Ascending aorta (tissue), 2 donors: Measurements from ENCODE around the gene RFX7. TPM values are rescaled to one million over a fixed set of nuclear protein-coding genes. Genes with fewer than 3 reads are reported as not detected.

Experiments
- DNase-seq, 2 donors: peaks; one replicate each; pipeline ENCODE4 v3.0.0-alpha.2; 2019; ENCODE audit warnings: low spot score in 2 of 2
- H3K27ac ChIP-seq, 2 donors: fragments of 200-600 bp; sonication (generic); one replicate each; pipeline ENCODE4 v1.5.1; 2016 to 2017; ENCODE audit warnings: mild to moderate bottlenecking in 1 of 2
- H3K27me3 ChIP-seq: fragments of 200-600 bp; sonication (generic); one replicate; pipeline ENCODE4 v1.5.1; 2017
- H3K36me3 ChIP-seq, 2 donors: fragments of 200-600 bp; sonication (generic); one replicate each; pipeline ENCODE4 v1.5.1; 2016
- H3K4me1 ChIP-seq, 2 donors: fragments of 200-600 bp; sonication (generic); one replicate each; pipeline ENCODE4 v1.5.1; 2016 to 2017; ENCODE audit warnings: mild to moderate bottlenecking in 1 of 2
- H3K4me3 ChIP-seq, 2 donors: fragments of 200-600 bp; sonication (generic); one replicate each; pipeline ENCODE4 v1.5.1; 2016 to 2017; ENCODE audit warnings: mild to moderate bottlenecking in 1 of 2
- H3K9me3 ChIP-seq, 2 donors: fragments of 200-600 bp; sonication (generic); one replicate each; pipeline ENCODE4 v1.5.1; 2016
- CTCF ChIP-seq, 3 experiments: fragments of 200-600 bp in 2 of 3; fragments of 450-650 bp in 1 of 3; sonication (generic) in 2 of 3; IDR thresholded peaks; one replicate each; pipeline ENCODE4 v1.5.1; 2016 to 2019; ENCODE audit warnings: antibody characterized with exemption in 3 of 3, mild to moderate bottlenecking in 1 of 3, moderate library complexity in 1 of 3
- intact Hi-C: fragments of 100-400 bp; cut with DNase I; formaldehyde crosslinking; loops from one replicate; pipeline ENCODE4 v1.15.1; 2023
- total RNA-seq: library from RNA; depleted of rRNA; stranded (reverse); fragments of >200 nt; gene quantifications from one replicate; pipeline ENCODE4 v1.1.0, GENCODE V29; 2016

RFX7 gene
- total RNA-seq, 1 donor from 2014 or later = 14.2 TPM

GRCh38 chr15:56241374-56242105 is 2.1 kb downstream of the RFX7 start:
- no peak for DNase-seq
- Histone ChIP-seq H3K4me1 (peaks cover 0 to 13% of the 10 kb centered on the region in 2 donors), H3K36me3 (no peaks in the 10 kb centered on the region), H3K9me3 (no peaks in the 10 kb centered on the region), H3K4me3 (peak overlapping the region; percentile 84 to 98), H3K27ac (no peak overlapping the region), H3K27me3 (no peaks in the 10 kb centered on the region)
- intact Hi-C loops = loop anchor here (10.0 kb wide), 3 partner anchors 247 to 673 kb away; partner anchors contain the start of genes NEDD4, PYGO1 and TCF12
- TF ChIP-seq CTCF (IDR thresholded peaks at IDR 0.05) = no peak

- Histone ChIP-seq H3K4me1 (peaks cover 0 to 11% of the 10 kb centered on the region in 2 donors), H3K36me3 (no peaks in the 10 kb centered on the region), H3K4me3 (no peak overlapping the region), H3K27ac (no peak overlapping the region), H3K27me3 (no peaks in the 10 kb centered on the region), H3K9me3 (no peaks in the 10 kb centered on the region)
- intact Hi-C loops = loop anchor here (10.0 kb wide), 3 partner anchors 246 to 674 kb away; partner anchors contain the start of genes NEDD4, PYGO1 and TCF12
- TF ChIP-seq CTCF (IDR thresholded peaks at IDR 0.05) = no peak
- DNase-seq = no peak
Observed at GRCh38 chr15:56240390-56240789, 3.3 kb downstream of the RFX7 start.

GRCh38 chr15:56236197-56236596 is 7.5 kb downstream of the RFX7 start:
- Histone ChIP-seq H3K36me3 (peaks cover 7 to 9% of the 10 kb centered on the region in 2 donors), H3K9me3 (peaks cover 4 to 10% of the 10 kb centered on the region in 2 donors), H3K27ac (no peak overlapping the region), H3K4me1 (peaks cover 0 to 3% of the 10 kb centered on the region in 2 donors), H3K27me3 (no peaks in the 10 kb centered on the region), H3K4me3 (no peak overlapping the region)
- DNase-seq = no peak
- no peak for TF ChIP-seq CTCF (IDR thresholded peaks at IDR 0.05)
- intact Hi-C loops = no loop called here

GRCh38 chr15:56234804-56235203 is 8.9 kb downstream of the RFX7 start:
- H3K4me3 ChIP-seq = no peak overlapping the region
- intact Hi-C loops = no loop called here
- H3K9me3 ChIP-seq = peaks cover 4 to 10% of the 10 kb centered on the region in 2 donors
- H3K27ac ChIP-seq = peak overlapping the region; percentile 23 to 53
- TF ChIP-seq CTCF (IDR thresholded peaks at IDR 0.05) = no peak
- no peak for DNase-seq
- peaks cover 7 to 9% of the 10 kb centered on the region in 2 donors for H3K36me3 ChIP-seq
- no peaks in the 10 kb centered on the region for H3K27me3 ChIP-seq
- H3K4me1 ChIP-seq = peaks cover 0 to 3% of the 10 kb centered on the region in 2 donors

- Histone ChIP-seq H3K4me1 (peaks cover 0 to 3% of the 10 kb centered on the region in 2 donors), H3K36me3 (peaks cover 7 to 15% of the 10 kb centered on the region in 2 donors), H3K27me3 (no peaks in the 10 kb centered on the region), H3K4me3 (no peak overlapping the region), H3K9me3 (peaks cover 4 to 10% of the 10 kb centered on the region in 2 donors), H3K27ac (no peak overlapping the region)
- no peak for DNase-seq
- TF ChIP-seq CTCF (IDR thresholded peaks at IDR 0.05) = no peak
- intact Hi-C loops = no loop called here
Observed at GRCh38 chr15:56233549-56233948, 10.1 kb downstream of the RFX7 start.
